GM18858 (cell line): ENCODE data around the gene KMT2C.
"Not testable (repeated sequence)": the region's sequence is repeated elsewhere in the genome, so short reads cannot be mapped to it uniquely, and the experiment has no call there.

ENCODE experiments used
- ATAC-seq: cut with Tn5 transposase; IDR thresholded peaks from one replicate; pipeline ENCODE4 v1.9.1; 2021; ENCODE audit not compliant: unreplicated experiment

Gene KMT2C

GRCh38 chr7:152435384-152436110, at the start of gene KMT2C:
Gene KMT2C, minus strand, starts transcription at chr7:152436003. Its CDS starts 217 bp downstream, at chr7:152435786.
- ATAC-seq, result no peak

- no peak for ATAC-seq
Measured at GRCh38 chr7:152481082-152481481, 45.3 kb upstream of the KMT2C start.

GRCh38 chr7:152480664-152481063, 44.9 kb upstream of the KMT2C start:
- ATAC-seq, result no peak

- ATAC-seq, result no peak
Measured at GRCh38 chr7:152479595-152479994, 43.8 kb upstream of the KMT2C start.

GRCh38 chr7:152478140-152478539, 42.3 kb upstream of the KMT2C start:
- ATAC-seq, result no peak

GRCh38 chr7:152477079-152477478, 41.3 kb upstream of the KMT2C start:
- no peak for ATAC-seq

- no peak for ATAC-seq
Measured at GRCh38 chr7:152476551-152476950, 40.7 kb upstream of the KMT2C start.

- ATAC-seq, result not testable (repeated sequence)
Measured at GRCh38 chr7:152471023-152471620, 35.3 kb upstream of the KMT2C start.

- ATAC-seq, result not testable (repeated sequence)
Measured at GRCh38 chr7:152470251-152471022, 34.6 kb upstream of the KMT2C start.

- ATAC-seq, result not testable (repeated sequence)
Measured at GRCh38 chr7:152469576-152469975, 33.8 kb upstream of the KMT2C start.

GRCh38 chr7:152467225-152467624, 31.4 kb upstream of the KMT2C start:
- ATAC-seq, result no peak

- no peak for ATAC-seq
Measured at GRCh38 chr7:152465119-152465387, 29.2 kb upstream of the KMT2C start.

GRCh38 chr7:152464312-152465118, 28.7 kb upstream of the KMT2C start:
- ATAC-seq, result peak; percentile 32

GRCh38 chr7:152463709-152464311, 28.0 kb upstream of the KMT2C start:
- peak; percentile 75 for ATAC-seq

- ATAC-seq, result peak; percentile 31
Measured at GRCh38 chr7:152462995-152463708, 27.3 kb upstream of the KMT2C start.

- ATAC-seq, result no peak
Measured at GRCh38 chr7:152459724-152460251, 24.0 kb upstream of the KMT2C start.

GRCh38 chr7:152451356-152451755, 15.6 kb upstream of the KMT2C start:
- ATAC-seq, result no peak

GRCh38 chr7:152445386-152446008, 9.7 kb upstream of the KMT2C start:
- ATAC-seq, result not testable (repeated sequence)

GRCh38 chr7:152443586-152443985, 7.8 kb upstream of the KMT2C start:
- ATAC-seq, result no peak
